ENCODE measurements around the gene COL23A1.

Gene COL23A1

GRCh38 chr5:178551059-178551458 lies 39.1 kb downstream of the COL23A1 start:
- TF ChIP-seq PAX5 (IDR thresholded peaks at IDR 0.05; ENCODE audit: insufficient read depth, low read length, severe bottlenecking) (no peak), POLR2AphosphoS5 (IDR thresholded peaks at IDR 0.05; ENCODE audit: low read depth, low read length) (no peak), POLR2A (IDR thresholded peaks at IDR 0.05; ENCODE audit: low read depth, low read length) (no peak), TAF1 (IDR thresholded peaks at IDR 0.05; ENCODE audit: low read depth, low read length) (no peak), POU2F2 (IDR thresholded peaks at IDR 0.05; ENCODE audit: low read depth, low read length) (no peak), SPI1 (IDR thresholded peaks at IDR 0.05; ENCODE audit: low read depth, low read length) (no peak)
- FAIRE-seq (no peak), DNase-seq (ENCODE audit: insufficient read length, low spot score) (no peak)

DNA sequence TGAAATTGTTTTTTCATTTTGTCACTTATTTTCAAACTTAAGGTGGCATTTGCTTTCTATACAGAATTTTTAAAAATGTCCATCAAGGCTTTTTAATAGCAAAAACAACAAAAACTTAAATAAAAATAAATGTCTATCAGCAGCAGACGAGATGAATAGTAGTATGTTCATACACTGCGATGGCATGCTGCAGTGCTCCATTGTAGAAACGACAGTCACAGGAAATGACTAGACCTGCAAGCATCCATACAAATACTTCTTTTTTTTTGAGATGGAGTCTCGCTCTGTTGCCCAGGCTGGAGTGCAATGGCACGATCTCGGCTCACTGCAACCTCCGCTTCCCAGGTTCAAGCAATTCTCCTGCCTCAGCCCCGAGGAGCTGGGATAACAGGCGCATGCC lies 41.4 kb downstream of the COL23A1 start:
- no peak for FAIRE-seq
- no peak for TF ChIP-seq POLR2AphosphoS5 (IDR thresholded peaks at IDR 0.05; ENCODE audit: low read depth, low read length)
- DNase-seq (ENCODE audit: insufficient read length, low spot score) = no peak

DNA sequence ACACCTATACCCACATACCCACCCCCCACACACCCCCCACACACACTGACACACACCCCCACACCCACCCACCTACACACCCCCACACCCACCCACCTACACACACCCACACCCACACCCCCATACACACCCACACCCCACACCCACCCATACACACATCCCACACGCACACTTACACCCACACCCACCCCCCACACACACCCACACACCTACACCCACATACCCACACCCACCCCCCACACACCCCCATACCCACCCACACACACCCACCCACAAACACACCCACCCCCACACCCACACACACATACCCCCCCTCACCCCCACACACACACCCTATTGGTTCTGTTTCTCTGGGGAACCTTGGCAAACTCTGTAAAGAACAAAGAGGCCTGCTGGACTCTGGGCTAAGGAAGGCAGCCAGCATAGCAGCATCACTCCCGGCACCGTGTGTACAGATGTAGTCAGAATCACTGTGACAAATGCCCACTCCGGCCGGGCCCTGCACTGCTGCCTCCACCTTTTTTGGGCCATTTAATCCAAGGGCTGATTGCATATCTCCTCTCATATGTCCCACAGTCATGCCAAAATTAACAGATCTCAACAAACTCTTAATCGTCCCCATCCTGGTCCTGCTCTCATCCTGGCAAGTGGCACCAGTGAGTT lies 42.3 kb downstream of the COL23A1 start:
- TF ChIP-seq TAF1 (IDR thresholded peaks at IDR 0.05; ENCODE audit: low read depth, low read length) (no peak), POLR2A (IDR thresholded peaks at IDR 0.05; ENCODE audit: low read depth, low read length) (no peak), POLR2AphosphoS5 (IDR thresholded peaks at IDR 0.05; ENCODE audit: low read depth, low read length) (no peak), SPI1 (IDR thresholded peaks at IDR 0.05; ENCODE audit: low read depth, low read length) (no peak), PAX5 (IDR thresholded peaks at IDR 0.05; ENCODE audit: insufficient read depth, low read length, severe bottlenecking) (no peak), POU2F2 (IDR thresholded peaks at IDR 0.05; ENCODE audit: low read depth, low read length) (no peak)
- DNase-seq (ENCODE audit: insufficient read length, low spot score) = no peak
- no peak for FAIRE-seq

DNA sequence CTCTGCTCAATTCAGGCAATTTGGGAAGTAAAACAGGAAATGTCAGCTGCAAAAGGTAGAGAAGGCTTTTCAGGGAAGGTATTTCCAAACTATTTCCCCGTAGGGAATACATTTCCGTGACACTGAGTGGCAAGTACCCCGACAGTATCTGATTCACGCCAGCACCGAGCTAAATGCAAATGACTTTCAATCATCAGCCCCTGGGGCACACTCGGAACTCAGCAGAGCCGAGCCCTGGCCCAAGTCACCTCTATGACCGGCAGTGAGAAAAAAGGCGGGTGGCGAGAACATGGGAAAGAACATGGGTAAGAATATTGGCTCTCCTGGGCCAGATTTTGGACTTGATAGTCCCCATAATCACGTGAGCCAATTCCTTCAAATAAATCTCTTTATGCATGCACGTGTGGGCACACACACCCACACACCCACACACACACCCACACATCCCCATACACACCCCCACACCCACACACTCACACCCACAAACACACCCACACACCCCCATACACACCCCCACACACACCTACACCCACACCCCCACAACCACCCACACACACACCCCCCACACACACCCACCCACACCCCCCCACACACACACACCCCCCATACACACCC lies 43.0 kb downstream of the COL23A1 start:
- no peak for FAIRE-seq
- DNase-seq (ENCODE audit: insufficient read length, low spot score) = no peak
- TF ChIP-seq SPI1 (IDR thresholded peaks at IDR 0.05; ENCODE audit: low read depth, low read length) = no peak
- TF ChIP-seq POLR2AphosphoS5 (IDR thresholded peaks at IDR 0.05; ENCODE audit: low read depth, low read length) = no peak
- no peak for TF ChIP-seq POU2F2 (IDR thresholded peaks at IDR 0.05; ENCODE audit: low read depth, low read length)
- TF ChIP-seq PAX5 (IDR thresholded peaks at IDR 0.05; ENCODE audit: insufficient read depth, low read length, severe bottlenecking) = no peak
- TF ChIP-seq TAF1 (IDR thresholded peaks at IDR 0.05; ENCODE audit: low read depth, low read length) = no peak
- no peak for TF ChIP-seq POLR2A (IDR thresholded peaks at IDR 0.05; ENCODE audit: low read depth, low read length)

DNA sequence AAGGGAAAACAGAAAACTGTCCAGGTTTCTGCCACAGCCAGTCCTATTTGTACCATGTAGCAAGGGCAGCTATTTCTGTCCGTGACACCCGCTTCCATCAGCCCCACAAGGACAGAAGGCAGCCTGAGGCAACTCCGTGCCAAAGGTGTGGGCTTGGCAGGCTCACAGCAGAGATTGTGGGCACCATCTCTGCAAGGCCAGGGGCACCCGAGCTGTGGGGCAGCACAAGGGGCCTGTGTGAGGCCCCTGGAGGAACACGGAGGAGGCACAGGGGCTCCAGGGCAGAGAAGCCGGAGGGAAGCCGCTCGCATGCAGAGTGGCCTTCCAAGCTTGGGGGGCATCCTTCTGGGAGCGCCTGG lies 43.5 kb downstream of the COL23A1 start:
- TF ChIP-seq POU2F2 (IDR thresholded peaks at IDR 0.05; ENCODE audit: low read depth, low read length) (no peak), TAF1 (IDR thresholded peaks at IDR 0.05; ENCODE audit: low read depth, low read length) (no peak), SPI1 (IDR thresholded peaks at IDR 0.05; ENCODE audit: low read depth, low read length) (no peak), POLR2AphosphoS5 (IDR thresholded peaks at IDR 0.05; ENCODE audit: low read depth, low read length) (no peak), POLR2A (IDR thresholded peaks at IDR 0.05; ENCODE audit: low read depth, low read length) (no peak), PAX5 (IDR thresholded peaks at IDR 0.05; ENCODE audit: insufficient read depth, low read length, severe bottlenecking) (no peak)
- FAIRE-seq (no peak), DNase-seq (ENCODE audit: insufficient read length, low spot score) (no peak)

DNA sequence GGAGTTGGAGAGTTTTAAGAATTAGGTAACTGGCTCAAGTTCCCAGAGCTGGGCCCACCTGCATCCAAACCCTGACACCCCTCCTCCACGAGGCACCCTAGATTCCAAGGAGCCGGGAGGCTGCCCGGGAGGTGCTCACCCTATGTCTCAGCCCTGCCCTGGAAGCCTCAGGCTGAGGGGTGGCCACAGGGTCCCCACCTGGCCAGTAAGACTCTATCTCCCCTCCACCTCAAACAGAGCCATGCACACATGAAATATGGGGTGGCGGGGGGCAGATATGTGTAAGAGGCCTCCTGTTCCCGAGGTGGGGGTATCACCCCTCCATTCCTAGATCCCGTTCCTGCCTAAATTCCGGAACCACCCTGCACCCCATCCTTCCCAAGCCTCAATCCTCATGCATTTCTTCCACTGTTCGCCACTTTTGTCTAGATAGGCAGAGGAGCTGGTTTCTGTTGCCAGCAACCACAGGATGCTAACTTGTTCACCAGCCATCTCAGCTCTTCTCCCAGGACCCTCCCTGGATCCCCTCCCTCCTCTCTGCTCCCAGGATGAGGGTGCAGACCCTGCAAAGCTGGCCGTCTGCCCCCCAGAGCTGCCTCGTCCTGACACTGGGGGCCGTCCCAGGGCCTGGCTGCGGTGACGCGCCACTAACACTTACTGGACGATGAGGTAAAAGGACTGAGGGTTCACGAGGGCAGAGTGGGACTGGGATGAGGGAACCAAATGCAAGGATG lies 44.1 kb downstream of the COL23A1 start:
- FAIRE-seq = no peak
- TF ChIP-seq SPI1 (IDR thresholded peaks at IDR 0.05; ENCODE audit: low read depth, low read length) = no peak
- TF ChIP-seq TAF1 (IDR thresholded peaks at IDR 0.05; ENCODE audit: low read depth, low read length) = no peak
- TF ChIP-seq POLR2AphosphoS5 (IDR thresholded peaks at IDR 0.05; ENCODE audit: low read depth, low read length) = no peak
- no peak for TF ChIP-seq POU2F2 (IDR thresholded peaks at IDR 0.05; ENCODE audit: low read depth, low read length)
- no peak for TF ChIP-seq PAX5 (IDR thresholded peaks at IDR 0.05; ENCODE audit: insufficient read depth, low read length, severe bottlenecking)
- TF ChIP-seq POLR2A (IDR thresholded peaks at IDR 0.05; ENCODE audit: low read depth, low read length) = no peak
- no peak for DNase-seq (ENCODE audit: insufficient read length, low spot score)

- TF ChIP-seq PAX5 (IDR thresholded peaks at IDR 0.05; ENCODE audit: insufficient read depth, low read length, severe bottlenecking) (no peak), POU2F2 (IDR thresholded peaks at IDR 0.05; ENCODE audit: low read depth, low read length) (no peak)
- FAIRE-seq = no peak
- DNase-seq (ENCODE audit: insufficient read length, low spot score) = no peak
These were observed 45.0 kb downstream of the COL23A1 start for GRCh38 chr5:178545176-178545575.

GRCh38 chr5:178544166-178544834 lies 45.9 kb downstream of the COL23A1 start:
- TF ChIP-seq POLR2A (IDR thresholded peaks at IDR 0.05; ENCODE audit: low read depth, low read length) (no peak), PAX5 (IDR thresholded peaks at IDR 0.05; ENCODE audit: insufficient read depth, low read length, severe bottlenecking) (no peak), POLR2AphosphoS5 (IDR thresholded peaks at IDR 0.05; ENCODE audit: low read depth, low read length) (no peak), POU2F2 (IDR thresholded peaks at IDR 0.05; ENCODE audit: low read depth, low read length) (no peak), TAF1 (IDR thresholded peaks at IDR 0.05; ENCODE audit: low read depth, low read length) (no peak), SPI1 (IDR thresholded peaks at IDR 0.05; ENCODE audit: low read depth, low read length) (no peak)
- DNase-seq (ENCODE audit: insufficient read length, low spot score) = no peak
- no peak for FAIRE-seq

- DNase-seq (ENCODE audit: insufficient read length, low spot score) (no peak), FAIRE-seq (no peak)
- TF ChIP-seq POLR2AphosphoS5 (IDR thresholded peaks at IDR 0.05; ENCODE audit: low read depth, low read length) = no peak
- no peak for TF ChIP-seq POU2F2 (IDR thresholded peaks at IDR 0.05; ENCODE audit: low read depth, low read length)
- no peak for TF ChIP-seq POLR2A (IDR thresholded peaks at IDR 0.05; ENCODE audit: low read depth, low read length)
- TF ChIP-seq SPI1 (IDR thresholded peaks at IDR 0.05; ENCODE audit: low read depth, low read length) = no peak
- TF ChIP-seq PAX5 (IDR thresholded peaks at IDR 0.05; ENCODE audit: insufficient read depth, low read length, severe bottlenecking) = no peak
- TF ChIP-seq TAF1 (IDR thresholded peaks at IDR 0.05; ENCODE audit: low read depth, low read length) = no peak
These were observed 47.7 kb downstream of the COL23A1 start for GRCh38 chr5:178542455-178542854.
